OCI-LY3 (cell line): ENCODE measurements around the gene FAM219A.

Experiments used
- CTCF ChIP-seq: fragments of 200-600, 300-600 bp; sonication (generic); IDR thresholded peaks from 2 replicates; pipeline ENCODE4 v1.5.1; 2014; ENCODE audit warnings: antibody characterized with exemption, low read length, low read depth
- EZH2phosphoT487 ChIP-seq: fragments of 200-600 bp; shearing (Covaris generic); IDR thresholded peaks from 2 replicates; pipeline ENCODE4 v1.6.1; 2018; ENCODE audit warnings: antibody characterized with exemption, mixed run types, low read depth

GRCh38 chr9:34386656-34387055 lies 71.7 kb downstream of the FAM219A start:
- no peak for TF ChIP-seq CTCF
- no peak for TF ChIP-seq EZH2phosphoT487
